H1 (cell line): ENCODE measurements around the gene PNO1. TPM values are rescaled to one million over a fixed set of nuclear protein-coding genes. Genes with fewer than 3 reads are reported as not detected.

Source experiments
- CTCF ChIA-PET: fragments of 300-600 bp; sonication (Branson Sonifier 250); formaldehyde crosslinking; loops from one replicate; lab custom pipeline; 2021; ENCODE audit not compliant: partially characterized antibody; lab: Charles Lee
- POLR2A ChIA-PET: fragments of 300-600 bp; sonication (Branson Sonifier 250); formaldehyde crosslinking; loops from one replicate; lab custom pipeline; 2021; ENCODE audit warnings: inconsistent platforms; ENCODE audit not compliant: partially characterized antibody; lab: Charles Lee
- DNase-seq, 2 experiments: peaks; one replicate each; pipeline versions ENCODE4 v3.0.0 to v3.0.0-alpha.2; 2010 to 2022; ENCODE audit warnings: low spot score in 2 of 2, low read depth in 1 of 2, mixed read lengths in 1 of 2
- FAIRE-seq: peaks from 2 replicates; lab custom pipeline; 2011; peaks lifted over from hg19 to GRCh38; lab: Jason Lieb, UNC
- H2AFZ ChIP-seq: 2 replicates; pipeline ENCODE4 v1.8.1; 2012; ENCODE audit warnings: low read length, inconsistent platforms
- H2AK5ac ChIP-seq: 2 replicates; pipeline ENCODE4 v1.6.1; 2013; ENCODE audit warnings: low read depth, low read length
- H2BK120ac ChIP-seq: replicated peaks from 2 replicates; pipeline ENCODE3; 2013; ENCODE audit warnings: low read depth, low read length, inconsistent platforms
- H2BK12ac ChIP-seq: 2 replicates; pipeline ENCODE4 v1.6.1; 2013; ENCODE audit warnings: low read depth, low read length
- H2BK15ac ChIP-seq: 2 replicates; pipeline ENCODE4 v1.6.1; 2013; ENCODE audit warnings: low read length
- H2BK20ac ChIP-seq: 2 replicates; pipeline ENCODE4 v1.6.1; 2013; ENCODE audit warnings: low read length
- H2BK5ac ChIP-seq: 2 replicates; pipeline ENCODE4 v1.6.1; 2013; ENCODE audit warnings: low read depth, low read length
- H3K14ac ChIP-seq: 2 replicates; pipeline ENCODE4 v1.6.1; 2013; ENCODE audit warnings: inconsistent platforms; ENCODE audit not compliant: insufficient read length
- H3K18ac ChIP-seq: 2 replicates; pipeline ENCODE4 v1.6.1; 2013; ENCODE audit warnings: low read length; ENCODE audit errors: extremely low read depth
- H3K23ac ChIP-seq: 2 replicates; pipeline ENCODE4 v1.6.1; 2013; ENCODE audit warnings: inconsistent platforms; ENCODE audit not compliant: insufficient read length
- H3K23me2 ChIP-seq: 2 replicates; pipeline ENCODE4 v1.6.1; 2013; ENCODE audit warnings: low read depth, low read length
- H3K27ac ChIP-seq: 2 replicates; pipeline ENCODE4 v1.6.1; 2011; ENCODE audit warnings: low read depth, low read length, inconsistent platforms
- H3K27me3 ChIP-seq, 4 experiments: replicated peaks in 1 of 4; 1 replicate in 1 of 4; 2 replicates in 3 of 4; pipeline versions ENCODE4 v1.6.1 to v1.8.1; 2011 to 2013; ENCODE audit warnings: low read length in 3 of 4, mild to moderate bottlenecking in 3 of 4, inconsistent platforms in 2 of 4, mixed read lengths in 2 of 4, moderate library complexity in 1 of 4; ENCODE audit not compliant: control insufficient read depth in 3 of 4, insufficient read depth in 3 of 4; ENCODE audit errors: extremely low read depth in 1 of 4
- H3K36me3 ChIP-seq, 4 experiments: 2 replicates each; pipeline versions ENCODE4 v1.6.1 to v1.8.1; 2011 to 2013; ENCODE audit warnings: mild to moderate bottlenecking in 4 of 4, low read length in 3 of 4, moderate library complexity in 2 of 4, control low read depth in 1 of 4, inconsistent platforms in 1 of 4; ENCODE audit not compliant: insufficient read depth in 4 of 4, control insufficient read depth in 2 of 4
- H3K4ac ChIP-seq: replicated peaks from 2 replicates; pipeline ENCODE3; 2013; ENCODE audit warnings: low read length, low read depth, mixed read lengths, inconsistent platforms; ENCODE audit not compliant: insufficient read length
- H3K4me1 ChIP-seq, 4 experiments: replicated peaks in 1 of 4; 1 replicate in 1 of 4; 2 replicates in 3 of 4; pipeline versions ENCODE4 v1.6.1 to v1.8.1; 2011 to 2013; ENCODE audit warnings: low read length in 3 of 4, inconsistent platforms in 2 of 4, mixed read lengths in 1 of 4; ENCODE audit not compliant: insufficient read depth in 4 of 4, control insufficient read depth in 3 of 4
- H3K4me2 ChIP-seq, 2 experiments: 2 replicates each; pipeline versions ENCODE4 v1.6.1 to v1.8.1; 2011 to 2013; ENCODE audit warnings: low read depth in 2 of 2, low read length in 2 of 2, control low read depth in 1 of 2, inconsistent platforms in 1 of 2, mild to moderate bottlenecking in 1 of 2; ENCODE audit not compliant: insufficient read depth in 1 of 2
- H3K4me3 ChIP-seq, 4 experiments: fragments of 200-600, 300-600 bp in 1 of 4; sonication (generic), shearing (Covaris generic), sonication (Bioruptor Twin) in 1 of 4; 2 replicates each; pipeline versions ENCODE4 v1.5.1 to v1.8.1; 2011 to 2016; ENCODE audit warnings: low read length in 4 of 4, low read depth in 3 of 4, control low read depth in 2 of 4, inconsistent platforms in 2 of 4, mild to moderate bottlenecking in 2 of 4, mixed read lengths in 1 of 4, moderate library complexity in 1 of 4; ENCODE audit not compliant: insufficient read depth in 2 of 4; ENCODE audit errors: extremely low read depth in 1 of 4
- H3K56ac ChIP-seq: replicated peaks from 2 replicates; pipeline ENCODE3; 2013; ENCODE audit warnings: low read depth, mild to moderate bottlenecking, mixed read lengths, low read length, inconsistent platforms; ENCODE audit not compliant: insufficient read length
- H3K79me1 ChIP-seq: 2 replicates; pipeline ENCODE4 v1.6.1; 2013; ENCODE audit warnings: low read depth, low read length, control low read depth
- H3K79me2 ChIP-seq, 2 experiments: 2 replicates each; pipeline versions ENCODE4 v1.6.1 to v1.8.1; 2012 to 2013; ENCODE audit warnings: low read length in 2 of 2, mild to moderate bottlenecking in 2 of 2, inconsistent platforms in 1 of 2; ENCODE audit not compliant: insufficient read depth in 2 of 2, control insufficient read depth in 1 of 2
- H3K9ac ChIP-seq, 4 experiments: replicated peaks in 1 of 4; 1 replicate in 1 of 4; 2 replicates in 3 of 4; pipeline versions ENCODE4 v1.6.1 to v1.8.1; 2011 to 2013; ENCODE audit warnings: low read depth in 3 of 4, low read length in 3 of 4, control low read depth in 2 of 4, mild to moderate bottlenecking in 2 of 4, moderate library complexity in 2 of 4, inconsistent platforms in 1 of 4; ENCODE audit errors: extremely low read depth in 1 of 4
- H3K9me3 ChIP-seq, 2 experiments: 2 replicates each; pipeline versions ENCODE4 v1.6.1 to v1.8.1; 2012 to 2013; ENCODE audit warnings: mild to moderate bottlenecking in 2 of 2, moderate library complexity in 2 of 2, control low read depth in 1 of 2, inconsistent platforms in 1 of 2, low read depth in 1 of 2, low read length in 1 of 2, mixed read lengths in 1 of 2; ENCODE audit not compliant: insufficient read depth in 2 of 2
- H4K20me1 ChIP-seq, 2 experiments: replicated peaks in 1 of 2; 2 replicates each; pipeline versions ENCODE3 to v1.8.1; 2011 to 2013; ENCODE audit warnings: inconsistent platforms in 2 of 2, low read length in 2 of 2, mild to moderate bottlenecking in 1 of 2; ENCODE audit not compliant: insufficient read depth in 2 of 2, control insufficient read depth in 1 of 2
- H4K5ac ChIP-seq: 2 replicates; pipeline ENCODE4 v1.6.1; 2013; ENCODE audit warnings: low read length, low read depth, mixed read lengths, inconsistent platforms; ENCODE audit not compliant: insufficient read length
- H4K8ac ChIP-seq: 2 replicates; pipeline ENCODE4 v1.8.0; 2013; ENCODE audit warnings: mild to moderate bottlenecking, moderate library complexity, low read length, inconsistent platforms; ENCODE audit not compliant: insufficient read depth; ENCODE audit errors: extremely low read depth
- H4K91ac ChIP-seq: replicated peaks from 2 replicates; pipeline ENCODE3; 2013; ENCODE audit warnings: low read length, mixed read lengths, inconsistent platforms; ENCODE audit not compliant: insufficient read length
- ASH2L ChIP-seq: fragments of 200-600, 300-600 bp; sonication (generic); IDR thresholded peaks from one replicate; pipeline ENCODE4 v1.7.1; 2017; ENCODE audit warnings: low read length
- BCL11A ChIP-seq, 2 experiments: IDR thresholded peaks; one replicate each; pipeline ENCODE4 v1.6.1; 2011; ENCODE audit warnings: low read depth in 2 of 2, low read length in 2 of 2, mild to moderate bottlenecking in 2 of 2
- CHD1 ChIP-seq: IDR thresholded peaks from 2 replicates; pipeline ENCODE4 v1.6.1; 2012; ENCODE audit warnings: low read depth, low read length, improper control_type of control experiment
- POLR2A ChIP-seq, 2 experiments: IDR thresholded peaks; 1 replicate in 1 of 2; 2 replicates in 1 of 2; pipeline ENCODE4 v1.6.1; 2011; ENCODE audit warnings: low read depth in 2 of 2, low read length in 2 of 2, mild to moderate bottlenecking in 2 of 2; ENCODE audit errors: control extremely low read depth in 1 of 2
- RAD21 ChIP-seq, 2 experiments: IDR thresholded peaks in 1 of 2; conservative IDR thresholded peaks in 1 of 2; 2 replicates each; pipeline ENCODE4 v1.6.1; 2011; ENCODE audit warnings: low read depth in 2 of 2, low read length in 2 of 2, improper control_type of control experiment in 1 of 2, inconsistent platforms in 1 of 2, mild to moderate bottlenecking in 1 of 2, moderate library complexity in 1 of 2
- RFX5 ChIP-seq: IDR thresholded peaks from 2 replicates; pipeline ENCODE4 v1.6.1; 2011; ENCODE audit warnings: low read depth, low read length, improper control_type of control experiment, borderline replicate concordance
- SIRT6 ChIP-seq: IDR thresholded peaks from one replicate; pipeline ENCODE4 v1.7.1; 2012; ENCODE audit warnings: low read length, inconsistent platforms
- TAF1 ChIP-seq: IDR thresholded peaks from 2 replicates; pipeline ENCODE4 v1.6.1; 2011; ENCODE audit warnings: mild to moderate bottlenecking, low read depth, low read length
- WGBS, 2 experiments: shearing (Covaris generic) in 1 of 2; methylation state at CpG; one replicate each; pipeline versions ENCODE4 v1.1.6 to v1.1.7; 2013 to 2015; ENCODE audit warnings: low lambda C conversion rate in 2 of 2, mixed read lengths in 2 of 2, inconsistent platforms in 1 of 2, low coverage in 1 of 2, missing lambda C conversion rate in 1 of 2; ENCODE audit not compliant: insufficient replicate concordance in 2 of 2, insufficient coverage in 1 of 2, insufficient read length in 1 of 2; ENCODE audit errors: extremely low coverage in 1 of 2, missing lambda C conversion rate in 1 of 2; 5-methylcytosine and 5-hydroxymethylcytosine counted together
- polyA plus RNA-seq, 7 experiments: library from polyadenylated mRNA; depleted of rRNA in 3 of 7; stranded (reverse) in 5 of 7; unstranded in 2 of 7; fragments of >200 nt in 5 of 7; fragments of 200-250 nt in 2 of 7; gene quantifications; 1 replicate in 5 of 7; 2 replicates in 1 of 7; 4 replicates in 1 of 7; pipeline versions ENCODE4 v1.2.1 to v1.2.3, GENCODE V29; 2011 to 2013; ENCODE audit warnings: missing spikeins in 2 of 7, mixed read lengths in 2 of 7
- total RNA-seq: library from RNA; stranded (reverse); fragmentation: NEBNext Ultra II Directional; extraction: Animal tissue kit (Norgen Biotek cat#: 25700); gene quantifications from 2 replicates; pipeline ENCODE4 v1.2.1, GENCODE V29; 2021

PNO1 gene
- total and polyA plus RNA-seq, 2 of the 8 experiments (the other 6 are each of a cell fraction or from before 2014, with no cell fraction given): 18.6 to 33.2 TPM

DNA sequence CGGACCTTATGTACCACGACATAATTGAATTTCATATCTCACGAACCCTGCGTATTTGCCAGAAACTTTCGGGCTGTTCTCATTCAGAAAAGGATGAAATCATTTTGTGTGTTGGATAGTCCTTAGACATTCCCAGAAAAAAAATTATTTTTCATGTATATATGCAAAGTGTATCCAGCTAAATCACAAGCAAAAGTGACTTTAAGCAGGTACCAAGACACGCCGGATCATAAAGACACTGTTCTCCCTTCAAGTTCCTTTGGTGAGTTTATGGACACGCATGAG lies 35.1 kb upstream of the PNO1 start:
- Histone ChIP-seq H3K23me2 (no peaks in the 10 kb centered on the region), H3K4me2 (peak overlapping the region in 1 of 2 experiments; percentile 10; a peak in 1 of 4 replicates), H3K9ac (no peak overlapping the region), H3K9me3 (no peaks in the 10 kb centered on the region), H3K18ac (no peak overlapping the region), H2BK12ac (no peak overlapping the region), H2AK5ac (no peak overlapping the region), H3K4me1 (no peaks in the 10 kb centered on the region; a peak in 1 of 7 replicates), H3K4me3 (no peak overlapping the region), H3K27me3 (no peaks in the 10 kb centered on the region), H2BK20ac (no peak overlapping the region), H4K91ac (no peak overlapping the region), H3K14ac (no peak overlapping the region), H4K5ac (no peak overlapping the region), H3K27ac (no peak overlapping the region), H2BK120ac (no peak overlapping the region), H3K4ac (no peak overlapping the region), H3K56ac (no peak overlapping the region), H2BK5ac (no peak overlapping the region), H4K20me1 (no peaks in the 10 kb centered on the region)
- CTCF ChIA-PET: interaction anchor here (0.8 to 5.2 kb wide), 29 partner anchors 9 to 320 kb away, joined by 3 to 44 read pairs (median 6); partner anchors contain the start of gene PPP3R1
- DNase-seq (no peak), FAIRE-seq (no peak)
- WGBS, 2 experiments: 36% methylated on average over 8 of the region's 8 CpGs; no CpG with 5 or more reads in 1 of the 2 experiments
- TF ChIP-seq RFX5 (no peak), ASH2L (peak; percentile 3), RAD21 (IDR thresholded peaks at IDR 0.05 in 1 of 2, conservative IDR thresholded peaks at IDR 0.05 in 1 of 2; ENCODE audit: low read depth in 2 of 2, low read length in 2 of 2) (no peak), POLR2A (IDR thresholded peaks at IDR 0.05; ENCODE audit: control extremely low read depth in 1 of 2, low read depth in 2 of 2, low read length in 2 of 2) (no peak), CHD1 (no peak), TAF1 (no peak), SIRT6 (no peak), BCL11A (IDR thresholded peaks at IDR 0.05; ENCODE audit: low read depth in 2 of 2, low read length in 2 of 2) (no peak)
- TF ChIP-seq, all 59 proteins: peak for 1
- POLR2A ChIA-PET: interaction anchor here (0.9 to 1.3 kb wide), 4 partner anchors 35 to 169 kb away, joined by 3 to 5 read pairs (median 4); partner anchors contain the start of genes C1D and PNO1
- Histone ChIP-seq H3K79me2 (no peaks in the 10 kb centered on the region), H3K79me1 (no peaks in the 10 kb centered on the region), H3K36me3 (no peaks in the 10 kb centered on the region), H2BK15ac (no peak overlapping the region), H3K23ac (no peak overlapping the region), H2AFZ (0 out of 2 replicates have a peak overlapping the region, but pooled peaks have one; percentile 4), H4K8ac (no peak overlapping the region)
